Cardiac muscle cell (in vitro differentiated cells and primary cell): ENCODE data around the gene GFPT2. TPM values are rescaled to one million over a fixed set of nuclear protein-coding genes. Genes with fewer than 3 reads are reported as not detected.

Experiments
- DNase-seq, 2 donors: peaks; one replicate each; pipeline versions ENCODE4 v3.0.0 to v3.0.0-alpha.2; 2010 to 2017; ENCODE audit warnings: low read depth in 1 of 2, low spot score in 1 of 2
- H3K27ac ChIP-seq: fragments of 200-600 bp; sonication (generic); 2 replicates; pipeline ENCODE4 v1.5.1; 2016
- H3K27me3 ChIP-seq: fragments of 200-600 bp; sonication (generic); 2 replicates; pipeline ENCODE4 v1.6.0; 2016; ENCODE audit warnings: control low read depth
- H3K36me3 ChIP-seq: fragments of 200-600 bp; sonication (generic); 2 replicates; pipeline ENCODE4 v1.5.1; 2016; ENCODE audit warnings: control low read depth
- H3K4me1 ChIP-seq: fragments of 200-600 bp; sonication (generic); 2 replicates; pipeline ENCODE4 v1.8.1; 2017; ENCODE audit warnings: low read depth, mild to moderate bottlenecking, mixed run types
- H3K4me3 ChIP-seq: fragments of 200-600 bp; sonication (generic); 2 replicates; pipeline ENCODE4 v1.5.1; 2016; ENCODE audit warnings: mild to moderate bottlenecking
- H3K9me3 ChIP-seq: fragments of 200-600 bp; sonication (generic); 2 replicates; pipeline ENCODE4 v1.5.1; 2017; ENCODE audit warnings: low read depth, mild to moderate bottlenecking, control low read depth
- CTCF ChIP-seq: IDR thresholded peaks from 2 replicates; pipeline ENCODE4 v1.5.1; 2012; ENCODE audit warnings: low read depth, mild to moderate bottlenecking, low read length
- polyA plus RNA-seq: library from polyadenylated mRNA; unstranded; fragments of >200 nt; fragmentation: Nextera tagmentation; extraction: Ambion mirVana; gene quantifications from 2 replicates; pipeline ENCODE4 v1.2.1, GENCODE V29; 2016
- total RNA-seq: library from RNA; depleted of rRNA; stranded (reverse); fragments of >200 nt; gene quantifications from 2 replicates; pipeline ENCODE4 v1.2.3, GENCODE V29; 2016

Gene GFPT2
- total and polyA plus RNA-seq, 2 experiments from 2014 or later: 37.7 to 39.8 TPM

- H3K27me3 ChIP-seq: no peaks in the 10 kb centered on the region
- peaks cover 42% of the 10 kb centered on the region for H3K36me3 ChIP-seq
- H3K4me1 ChIP-seq: peaks cover 6% of the 10 kb centered on the region
- TF ChIP-seq CTCF: no peak
- peak in 1 of 2 donors; percentile 52 for DNase-seq
- no peak overlapping the region for H3K4me3 ChIP-seq
- H3K27ac ChIP-seq: no peak overlapping the region
- H3K9me3 ChIP-seq: no peaks in the 10 kb centered on the region
Observed at GRCh38 chr5:180333661-180334060, 19.5 kb downstream of the GFPT2 start.

GRCh38 chr5:180332861-180333260, 20.3 kb downstream of the GFPT2 start:
- Histone ChIP-seq H3K4me3 (no peak overlapping the region), H3K27me3 (no peaks in the 10 kb centered on the region), H3K27ac (no peak overlapping the region), H3K9me3 (no peaks in the 10 kb centered on the region), H3K36me3 (peaks cover 41% of the 10 kb centered on the region), H3K4me1 (peaks cover 6% of the 10 kb centered on the region)
- TF ChIP-seq CTCF: no peak
- no peak for DNase-seq

GRCh38 chr5:180332051-180332517, 21.1 kb downstream of the GFPT2 start:
- TF ChIP-seq CTCF: peak; percentile 41
- Histone ChIP-seq H3K4me3 (no peak overlapping the region), H3K36me3 (peaks cover 37% of the 10 kb centered on the region), H3K9me3 (no peaks in the 10 kb centered on the region), H3K27ac (peak overlapping the region; percentile 4), H3K27me3 (no peaks in the 10 kb centered on the region), H3K4me1 (peaks cover 6% of the 10 kb centered on the region)
- peak in 1 of 2 donors; percentile 53 for DNase-seq

GRCh38 chr5:180331647-180331950, 21.5 kb downstream of the GFPT2 start:
- TF ChIP-seq CTCF: no peak
- Histone ChIP-seq H3K27ac (peak overlapping the region; percentile 4), H3K4me1 (peaks cover 6% of the 10 kb centered on the region), H3K27me3 (no peaks in the 10 kb centered on the region), H3K36me3 (peaks cover 37% of the 10 kb centered on the region), H3K4me3 (no peak overlapping the region), H3K9me3 (no peaks in the 10 kb centered on the region)
- DNase-seq: no peak

GRCh38 chr5:180330810-180331646, 22.1 kb downstream of the GFPT2 start:
- peak in 1 of 2 donors; percentile 99 for DNase-seq
- Histone ChIP-seq H3K27me3 (no peaks in the 10 kb centered on the region), H3K36me3 (peaks cover 32% of the 10 kb centered on the region), H3K9me3 (no peaks in the 10 kb centered on the region), H3K4me3 (no peak overlapping the region), H3K4me1 (peaks cover 6% of the 10 kb centered on the region), H3K27ac (peak overlapping the region; percentile 4)
- no peak for TF ChIP-seq CTCF
